ENCODE measurements around the gene EIF4E1B. TPM values are rescaled to one million over a fixed set of nuclear protein-coding genes. Genes with fewer than 3 reads are reported as not detected.

Gene EIF4E1B
- total and polyA plus RNA-seq, 2 experiments from 2014 or later, result 0.17 TPM; not detected in 1

- no peak for DNase-seq (ENCODE audit: low spot score)
- no peak for TF ChIP-seq POLR2AphosphoS5 (IDR thresholded peaks at IDR 0.05; ENCODE audit: low read depth)
- no peak for TF ChIP-seq ZNF462 (CRISPR knock-in tag; IDR thresholded peaks at IDR 0.05)
- no peak for TF ChIP-seq ETS1 (IDR thresholded peaks at IDR 0.05)
- no peak for TF ChIP-seq STAT1 (IDR thresholded peaks at IDR 0.05; ENCODE audit: unreplicated experiment)
- no peak for TF ChIP-seq CREB1 (CRISPR knock-in tag; IDR thresholded peaks at IDR 0.05; ENCODE audit: low read depth)
- no peak for TF ChIP-seq CTCF (conservative IDR thresholded peaks at IDR 0.05; ENCODE audit: low read depth in 2 of 2)
- no peak for TF ChIP-seq EZH2 (IDR thresholded peaks at IDR 0.05; ENCODE audit: low read depth, unreplicated experiment)
- no peak for TF ChIP-seq NANOG (IDR thresholded peaks at IDR 0.05; ENCODE audit: borderline replicate concordance)
- TF ChIP-seq REST (IDR thresholded peaks at IDR 0.05; ENCODE audit: unreplicated experiment), result no peak
- TF ChIP-seq ZNF331 (CRISPR knock-in tag; IDR thresholded peaks at IDR 0.05; ENCODE audit: low read depth), result no peak
- TF ChIP-seq JUNB (IDR thresholded peaks at IDR 0.05; ENCODE audit: unreplicated experiment), result no peak
- no peak for TF ChIP-seq ZNF114 (CRISPR knock-in tag; IDR thresholded peaks at IDR 0.05)
- Histone ChIP-seq H4K20me1 (replicated peaks; ENCODE audit: insufficient read depth) (no peaks in the 10 kb centered on the region), H3K79me2 (replicated peaks; ENCODE audit: insufficient read depth) (peaks cover 18% of the 10 kb centered on the region), H3F3A (replicated peaks; ENCODE audit: low read depth) (0 out of 2 replicates have a peak, but pooled peaks cover 6% of the 10 kb centered on the region), H3K4me3 (no peak overlapping the region), H3K9me2 (ENCODE audit: insufficient read depth) (no peaks in the 10 kb centered on the region; the same call in 1 of the 2 replicates), H3K4me1 (ENCODE audit: insufficient read depth) (peaks cover 4% of the 10 kb centered on the region; the same call in 1 of the 2 replicates), H3K27me3 (ENCODE audit: insufficient read depth) (no peaks in the 10 kb centered on the region), H2AFZ (no peak overlapping the region), H3K27ac (ENCODE audit: low read depth) (no peak overlapping the region), H3K4me2 (no peak overlapping the region), H3K36me3 (ENCODE audit: insufficient read depth) (no peaks in the 10 kb centered on the region)
- Mint-ChIP-seq H3K27ac (no peak overlapping the region), H3K36me3 (ENCODE audit: low read depth) (peaks cover 8% of the 10 kb centered on the region; the same call in 2 of the 3 replicates), H3K9me3 (no peaks in the 10 kb centered on the region), H3K4me1 (peaks cover 24% of the 10 kb centered on the region), H3K4me3 (no peak overlapping the region), H3K27me3 (ENCODE audit: insufficient read depth, low read depth, poor library complexity) (peaks cover 6% of the 10 kb centered on the region)
- ATAC-seq, result no peak
Observed at GRCh38 chr5:176654856-176655255, 24.4 kb downstream of the EIF4E1B start.
